C4-2B (cell line): ENCODE data around the gene TPGS1.

ENCODE experiments used
- ZFX ChIP-seq: fragments of 450-650 bp; IDR thresholded peaks from 2 replicates; pipeline ENCODE4 v1.6.1; 2017
- TF ChIP-seq, protein P1 (sequence below): fragments of 450-650 bp; conservative IDR thresholded peaks from 2 replicates; pipeline ENCODE4 v1.5.1; 2017; ENCODE audit warnings: mild to moderate bottlenecking

DNA sequence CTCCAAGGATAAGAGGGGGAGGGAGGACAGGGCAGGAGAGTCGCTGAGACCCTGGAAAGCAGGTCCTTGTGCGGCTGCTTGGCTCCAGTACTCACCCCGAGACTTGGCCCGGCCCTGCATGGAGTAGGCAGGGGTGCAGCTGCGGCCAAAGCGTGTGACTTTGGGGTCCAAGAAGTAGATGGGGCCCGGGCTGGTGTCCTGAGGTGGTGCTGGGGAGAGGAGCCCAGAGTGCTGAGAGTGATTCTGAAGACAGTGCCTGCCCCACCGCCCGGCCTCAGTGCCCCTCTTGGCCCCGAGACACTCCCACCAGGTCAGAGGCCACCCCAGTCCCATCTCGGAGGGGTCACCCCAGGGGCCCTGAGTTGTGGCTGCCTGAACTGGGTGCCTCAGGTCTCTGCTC lies 39.7 kb upstream of the TPGS1 start:
- TF ChIP-seq, protein P1, sequence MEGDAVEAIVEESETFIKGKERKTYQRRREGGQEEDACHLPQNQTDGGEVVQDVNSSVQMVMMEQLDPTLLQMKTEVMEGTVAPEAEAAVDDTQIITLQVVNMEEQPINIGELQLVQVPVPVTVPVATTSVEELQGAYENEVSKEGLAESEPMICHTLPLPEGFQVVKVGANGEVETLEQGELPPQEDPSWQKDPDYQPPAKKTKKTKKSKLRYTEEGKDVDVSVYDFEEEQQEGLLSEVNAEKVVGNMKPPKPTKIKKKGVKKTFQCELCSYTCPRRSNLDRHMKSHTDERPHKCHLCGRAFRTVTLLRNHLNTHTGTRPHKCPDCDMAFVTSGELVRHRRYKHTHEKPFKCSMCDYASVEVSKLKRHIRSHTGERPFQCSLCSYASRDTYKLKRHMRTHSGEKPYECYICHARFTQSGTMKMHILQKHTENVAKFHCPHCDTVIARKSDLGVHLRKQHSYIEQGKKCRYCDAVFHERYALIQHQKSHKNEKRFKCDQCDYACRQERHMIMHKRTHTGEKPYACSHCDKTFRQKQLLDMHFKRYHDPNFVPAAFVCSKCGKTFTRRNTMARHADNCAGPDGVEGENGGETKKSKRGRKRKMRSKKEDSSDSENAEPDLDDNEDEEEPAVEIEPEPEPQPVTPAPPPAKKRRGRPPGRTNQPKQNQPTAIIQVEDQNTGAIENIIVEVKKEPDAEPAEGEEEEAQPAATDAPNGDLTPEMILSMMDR: no peak
- TF ChIP-seq ZFX: no peak
